HepG2 (cell line): ENCODE results near the gene SNX9. TPM values are rescaled to one million over a fixed set of nuclear protein-coding genes. Genes with fewer than 3 reads are reported as not detected.

Experiments used
- IRX3 ChIP-seq: sonication (generic); formaldehyde crosslinking; IDR thresholded peaks from 2 replicates; pipeline ENCODE4 v1.8.1; 2023; ENCODE audit warnings: mild to moderate bottlenecking, low read depth, missing genetic modification reagents, borderline replicate concordance
- JUNB ChIP-seq: sonication (generic); formaldehyde crosslinking; IDR thresholded peaks from 2 replicates; pipeline ENCODE4 v1.8.0; 2022; ENCODE audit warnings: missing genetic modification reagents, mild to moderate bottlenecking, borderline replicate concordance
- JUND ChIP-seq: sonication (generic); formaldehyde crosslinking; IDR thresholded peaks from 2 replicates; pipeline ENCODE4 v1.8.0; 2022; ENCODE audit warnings: mild to moderate bottlenecking, missing genetic modification reagents
- ZBTB39 ChIP-seq: sonication (generic); formaldehyde crosslinking; IDR thresholded peaks from 2 replicates; pipeline ENCODE4 v1.5.0; 2020; ENCODE audit warnings: missing genetic modification reagents
- ZNF768 ChIP-seq: sonication (generic); formaldehyde crosslinking; IDR thresholded peaks from 2 replicates; pipeline ENCODE4 v1.4.0; 2020; ENCODE audit warnings: missing genetic modification reagents
- ZNF879 ChIP-seq: sonication (generic); formaldehyde crosslinking; IDR thresholded peaks from 2 replicates; pipeline ENCODE4 v1.8.1; 2023; ENCODE audit warnings: missing genetic modification reagents
- polyA plus RNA-seq, 8 experiments: library from polyadenylated mRNA; depleted of rRNA in 3 of 8; stranded (reverse) in 7 of 8; unstranded in 1 of 8; fragments of >200 nt; fragmentation: Illumina TruSeq in 4 of 8; extraction: Trizol in 4 of 8; gene quantifications; 2 replicates each; pipeline versions ENCODE4 v1.2.1 to v1.2.3, GENCODE V29; 2011 to 2016; ENCODE audit warnings: low read depth in 4 of 8, missing spikeins in 1 of 8, mixed read lengths in 1 of 8; ENCODE audit not compliant: insufficient read depth in 1 of 8
- total RNA-seq, 5 experiments: library from RNA; depleted of rRNA; stranded (reverse); fragments of >200 nt; fragmentation: Illumina TruSeq; extraction: Trizol; gene quantifications; 2 replicates each; pipeline ENCODE4 v1.2.3, GENCODE V29; 2016; ENCODE audit warnings: low read depth in 1 of 5
- TF ChIP-seq, protein P1 (sequence below): sonication (generic); formaldehyde crosslinking; IDR thresholded peaks from 2 replicates; pipeline ENCODE4 v1.5.0; 2020; ENCODE audit warnings: mild to moderate bottlenecking, missing genetic modification reagents
- TF ChIP-seq, protein P2 (sequence below): sonication (generic); formaldehyde crosslinking; IDR thresholded peaks from 2 replicates; pipeline ENCODE4 v1.4.0; 2020; ENCODE audit warnings: missing genetic modification reagents
- TF ChIP-seq, protein P3 (sequence below): sonication (generic); formaldehyde crosslinking; IDR thresholded peaks from 2 replicates; pipeline ENCODE4 v1.4.0; 2020; ENCODE audit warnings: missing genetic modification reagents

Gene SNX9
- total and polyA plus RNA-seq, 2 of the 13 experiments (the other 11 are each of a cell fraction or from before 2014, with no cell fraction given): 21.9 to 36.0 TPM

DNA sequence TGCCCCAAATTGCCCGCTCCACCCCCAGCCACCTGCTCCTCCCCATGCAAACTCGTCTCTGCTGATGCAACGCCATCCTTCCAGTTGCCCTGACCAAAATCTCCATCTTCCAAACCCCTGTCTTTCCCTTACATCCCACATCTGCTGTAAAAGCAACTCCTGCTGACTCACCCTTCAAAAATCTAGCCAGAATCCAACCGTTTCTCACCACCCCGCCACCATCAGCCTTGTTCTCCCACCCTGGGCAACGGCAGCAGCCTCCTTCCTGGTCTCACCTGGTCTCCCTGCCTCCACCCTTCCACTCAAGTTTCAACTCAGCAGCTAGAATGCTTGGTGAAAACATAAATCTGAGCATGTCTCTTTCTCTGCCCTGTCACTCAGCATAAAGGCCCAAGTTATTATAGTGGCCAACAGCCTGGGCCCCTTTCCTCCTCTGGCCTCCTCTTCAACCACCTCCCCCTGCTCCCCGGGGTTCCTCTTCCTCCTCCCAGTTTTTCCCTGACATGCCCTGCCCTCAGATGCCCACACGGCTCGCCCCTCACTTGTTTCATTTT is 151.4 kb downstream of the SNX9 start (continued):
- TF ChIP-seq, protein P1, sequence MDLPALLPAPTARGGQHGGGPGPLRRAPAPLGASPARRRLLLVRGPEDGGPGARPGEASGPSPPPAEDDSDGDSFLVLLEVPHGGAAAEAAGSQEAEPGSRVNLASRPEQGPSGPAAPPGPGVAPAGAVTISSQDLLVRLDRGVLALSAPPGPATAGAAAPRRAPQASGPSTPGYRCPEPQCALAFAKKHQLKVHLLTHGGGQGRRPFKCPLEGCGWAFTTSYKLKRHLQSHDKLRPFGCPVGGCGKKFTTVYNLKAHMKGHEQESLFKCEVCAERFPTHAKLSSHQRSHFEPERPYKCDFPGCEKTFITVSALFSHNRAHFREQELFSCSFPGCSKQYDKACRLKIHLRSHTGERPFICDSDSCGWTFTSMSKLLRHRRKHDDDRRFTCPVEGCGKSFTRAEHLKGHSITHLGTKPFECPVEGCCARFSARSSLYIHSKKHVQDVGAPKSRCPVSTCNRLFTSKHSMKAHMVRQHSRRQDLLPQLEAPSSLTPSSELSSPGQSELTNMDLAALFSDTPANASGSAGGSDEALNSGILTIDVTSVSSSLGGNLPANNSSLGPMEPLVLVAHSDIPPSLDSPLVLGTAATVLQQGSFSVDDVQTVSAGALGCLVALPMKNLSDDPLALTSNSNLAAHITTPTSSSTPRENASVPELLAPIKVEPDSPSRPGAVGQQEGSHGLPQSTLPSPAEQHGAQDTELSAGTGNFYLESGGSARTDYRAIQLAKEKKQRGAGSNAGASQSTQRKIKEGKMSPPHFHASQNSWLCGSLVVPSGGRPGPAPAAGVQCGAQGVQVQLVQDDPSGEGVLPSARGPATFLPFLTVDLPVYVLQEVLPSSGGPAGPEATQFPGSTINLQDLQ: peak; percentile 42; the same call in 1 of the 2 replicates
- TF ChIP-seq, protein P2, sequence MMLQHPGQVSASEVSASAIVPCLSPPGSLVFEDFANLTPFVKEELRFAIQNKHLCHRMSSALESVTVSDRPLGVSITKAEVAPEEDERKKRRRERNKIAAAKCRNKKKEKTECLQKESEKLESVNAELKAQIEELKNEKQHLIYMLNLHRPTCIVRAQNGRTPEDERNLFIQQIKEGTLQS: peak; percentile 42; the same call in 1 of the 2 replicates
- 0 out of 2 replicates have a peak, but pooled peaks have one; percentile 14 for TF ChIP-seq ZNF768
- TF ChIP-seq JUND (CRISPR knock-in tag): peak; percentile 49; the same call in 1 of the 2 replicates
- TF ChIP-seq IRX3: no peak
- peak; percentile 75 for TF ChIP-seq JUNB (CRISPR knock-in tag)
- no peak for TF ChIP-seq ZNF879
- TF ChIP-seq, protein P3, sequence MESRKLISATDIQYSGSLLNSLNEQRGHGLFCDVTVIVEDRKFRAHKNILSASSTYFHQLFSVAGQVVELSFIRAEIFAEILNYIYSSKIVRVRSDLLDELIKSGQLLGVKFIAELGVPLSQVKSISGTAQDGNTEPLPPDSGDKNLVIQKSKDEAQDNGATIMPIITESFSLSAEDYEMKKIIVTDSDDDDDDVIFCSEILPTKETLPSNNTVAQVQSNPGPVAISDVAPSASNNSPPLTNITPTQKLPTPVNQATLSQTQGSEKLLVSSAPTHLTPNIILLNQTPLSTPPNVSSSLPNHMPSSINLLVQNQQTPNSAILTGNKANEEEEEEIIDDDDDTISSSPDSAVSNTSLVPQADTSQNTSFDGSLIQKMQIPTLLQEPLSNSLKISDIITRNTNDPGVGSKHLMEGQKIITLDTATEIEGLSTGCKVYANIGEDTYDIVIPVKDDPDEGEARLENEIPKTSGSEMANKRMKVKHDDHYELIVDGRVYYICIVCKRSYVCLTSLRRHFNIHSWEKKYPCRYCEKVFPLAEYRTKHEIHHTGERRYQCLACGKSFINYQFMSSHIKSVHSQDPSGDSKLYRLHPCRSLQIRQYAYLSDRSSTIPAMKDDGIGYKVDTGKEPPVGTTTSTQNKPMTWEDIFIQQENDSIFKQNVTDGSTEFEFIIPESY (CRISPR knock-in tag): peak; percentile 29; the same call in 1 of the 2 replicates
- no peak for TF ChIP-seq ZBTB39
